Stimulated activated CD8-positive, alpha-beta memory T cell treated with anti-CD3 and anti-CD28 coated beads, Interleukin-7, amount 100 ng/mL, for 48 hours (primary cell): ENCODE results near the gene PDCD10.

ENCODE experiments used
- DNase-seq, 2 donors: peaks; one replicate each; pipeline ENCODE4 v3.0.0-alpha.2; 2020; ENCODE audit warnings: low read depth in 1 of 2; ENCODE audit errors: extremely low read depth in 1 of 2

The PDCD10 gene

GRCh38 chr3:167734498-167735232 is at the start of gene PDCD10:
PDCD10 (minus strand) TSS chr3:167734892; CDS start chr3:167720157, 14,735 bp downstream.
- DNase-seq: peak; percentile 90 to 97

- DNase-seq: no peak
Measured at GRCh38 chr3:167783781-167784180, 49.1 kb upstream of the PDCD10 start.

- DNase-seq: no peak
Measured at GRCh38 chr3:167780214-167780883, 45.7 kb upstream of the PDCD10 start.

- DNase-seq: no peak
Measured at GRCh38 chr3:167777356-167777755, 42.7 kb upstream of the PDCD10 start.

- DNase-seq: no peak
Measured at GRCh38 chr3:167776066-167776685, 41.5 kb upstream of the PDCD10 start.

- no peak for DNase-seq
Measured at GRCh38 chr3:167773584-167773983, 38.9 kb upstream of the PDCD10 start.

- no peak for DNase-seq
Measured at GRCh38 chr3:167772992-167773391, 38.3 kb upstream of the PDCD10 start.

- DNase-seq: no peak
Measured at GRCh38 chr3:167762296-167762695, 27.6 kb upstream of the PDCD10 start.

- DNase-seq: no peak
Measured at GRCh38 chr3:167761302-167761701, 26.6 kb upstream of the PDCD10 start.

- DNase-seq: no peak
Measured at GRCh38 chr3:167754049-167754448, 19.4 kb upstream of the PDCD10 start.

- no peak for DNase-seq
Measured at GRCh38 chr3:167750272-167750971, 15.7 kb upstream of the PDCD10 start.

GRCh38 chr3:167749728-167750127 is 15.0 kb upstream of the PDCD10 start:
- no peak for DNase-seq

- no peak for DNase-seq
Measured at GRCh38 chr3:167749209-167749608, 14.5 kb upstream of the PDCD10 start.

- no peak for DNase-seq
Measured at GRCh38 chr3:167743799-167744198, 9.1 kb upstream of the PDCD10 start.

GRCh38 chr3:167742338-167742737 is 7.6 kb upstream of the PDCD10 start:
- DNase-seq: no peak

- DNase-seq: no peak
Measured at GRCh38 chr3:167740961-167741587, 6.4 kb upstream of the PDCD10 start.

GRCh38 chr3:167739190-167739810 is 4.6 kb upstream of the PDCD10 start:
- DNase-seq: no peak

GRCh38 chr3:167738037-167738436 is 3.3 kb upstream of the PDCD10 start:
- DNase-seq: no peak

GRCh38 chr3:167736997-167737396 is 2.3 kb upstream of the PDCD10 start:
- no peak for DNase-seq

GRCh38 chr3:167736264-167736787 is 1.6 kb upstream of the PDCD10 start:
- DNase-seq: no peak
